GM15510 (cell line): ENCODE data around the gene KASH5.
A peak's percentile ranks its signal among the peaks of the same experiment; 100 is the strongest.

Experiments
- POLR2A ChIP-seq: IDR thresholded peaks from 3 replicates; pipeline ENCODE4 v1.6.1; 2011; ENCODE audit warnings: borderline replicate concordance; ENCODE audit not compliant: insufficient read length; ENCODE audit errors: extremely low read depth

KASH5 gene

DNA sequence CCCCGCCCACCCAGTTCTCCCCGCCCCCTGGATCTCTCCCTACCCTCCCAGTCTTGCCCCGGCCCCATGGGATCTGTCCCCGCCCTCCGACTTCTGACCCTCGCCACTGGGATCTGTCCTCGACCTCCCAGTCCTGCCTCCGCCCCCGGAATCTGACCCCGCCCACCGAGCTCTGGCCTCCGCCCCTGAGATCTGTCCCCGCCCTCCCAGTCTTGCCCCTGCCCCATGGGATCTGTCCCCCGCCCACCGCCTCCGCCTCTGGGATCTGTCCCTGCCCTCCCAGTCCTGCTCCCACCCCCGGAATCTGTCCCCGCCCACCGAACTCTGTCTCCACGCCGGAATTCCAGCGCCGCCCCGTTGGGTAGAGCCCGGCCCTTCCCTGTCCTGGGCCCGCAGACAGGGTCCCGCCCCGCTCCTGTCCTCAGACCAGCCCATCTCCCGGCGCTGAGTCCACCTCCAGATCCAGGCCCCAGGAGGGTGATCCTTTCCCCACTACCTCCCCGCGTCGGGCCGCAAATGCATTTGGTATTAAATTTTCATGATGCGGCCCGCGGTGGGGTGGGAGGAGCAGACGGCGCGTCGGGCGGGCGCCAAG, 54.8 kb downstream of the KASH5 start:
- TF ChIP-seq POLR2A = no peak

GRCh38 chr19:49443366-49444099, 55.5 kb downstream of the KASH5 start:
- TF ChIP-seq POLR2A = no peak

DNA sequence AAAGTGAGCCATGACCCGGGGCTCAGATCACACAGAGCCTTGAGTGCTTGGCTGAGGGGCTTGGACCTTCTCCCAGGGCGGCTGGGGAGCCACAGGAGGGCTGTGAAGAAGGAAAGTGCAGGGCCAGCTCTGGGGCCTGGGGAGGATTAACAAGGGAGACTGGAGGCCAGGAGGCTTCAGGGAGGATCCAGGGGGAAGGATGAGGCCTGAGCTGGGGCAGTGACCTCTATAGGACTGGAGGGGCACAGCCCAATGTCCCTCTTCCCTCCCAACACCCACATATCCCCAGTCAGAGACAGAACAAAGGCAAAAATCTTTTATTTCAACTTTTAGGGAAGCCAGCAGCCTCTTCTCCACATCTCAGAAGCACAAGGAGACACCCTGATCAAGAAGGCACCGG, 57.9 kb downstream of the KASH5 start:
- TF ChIP-seq POLR2A = no peak

GRCh38 chr19:49447485-49448431, 59.7 kb downstream of the KASH5 start:
- TF ChIP-seq POLR2A = no peak

GRCh38 chr19:49448432-49448786, 60.4 kb downstream of the KASH5 start:
- TF ChIP-seq POLR2A = no peak

DNA sequence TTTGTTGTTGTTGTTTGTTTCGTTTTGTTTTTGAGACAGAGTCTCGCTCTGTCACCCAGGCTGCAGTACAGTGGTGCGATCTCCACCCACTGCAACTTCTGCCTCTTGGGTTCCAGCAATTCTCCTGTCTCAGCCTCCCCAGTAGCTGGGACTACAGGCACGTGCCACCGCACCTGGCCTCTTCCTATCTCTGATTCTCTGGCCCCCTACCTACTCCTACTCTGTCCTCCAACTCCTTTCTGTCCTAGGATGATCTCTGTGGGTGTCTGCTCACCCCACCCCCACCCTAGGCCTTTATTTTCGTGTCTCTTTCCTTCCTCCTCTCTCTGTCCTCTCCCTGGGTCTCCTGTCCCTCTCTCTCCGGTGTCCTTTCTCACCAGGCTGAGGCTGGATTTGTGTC, 62.4 kb downstream of the KASH5 start:
- TF ChIP-seq POLR2A = no peak

DNA sequence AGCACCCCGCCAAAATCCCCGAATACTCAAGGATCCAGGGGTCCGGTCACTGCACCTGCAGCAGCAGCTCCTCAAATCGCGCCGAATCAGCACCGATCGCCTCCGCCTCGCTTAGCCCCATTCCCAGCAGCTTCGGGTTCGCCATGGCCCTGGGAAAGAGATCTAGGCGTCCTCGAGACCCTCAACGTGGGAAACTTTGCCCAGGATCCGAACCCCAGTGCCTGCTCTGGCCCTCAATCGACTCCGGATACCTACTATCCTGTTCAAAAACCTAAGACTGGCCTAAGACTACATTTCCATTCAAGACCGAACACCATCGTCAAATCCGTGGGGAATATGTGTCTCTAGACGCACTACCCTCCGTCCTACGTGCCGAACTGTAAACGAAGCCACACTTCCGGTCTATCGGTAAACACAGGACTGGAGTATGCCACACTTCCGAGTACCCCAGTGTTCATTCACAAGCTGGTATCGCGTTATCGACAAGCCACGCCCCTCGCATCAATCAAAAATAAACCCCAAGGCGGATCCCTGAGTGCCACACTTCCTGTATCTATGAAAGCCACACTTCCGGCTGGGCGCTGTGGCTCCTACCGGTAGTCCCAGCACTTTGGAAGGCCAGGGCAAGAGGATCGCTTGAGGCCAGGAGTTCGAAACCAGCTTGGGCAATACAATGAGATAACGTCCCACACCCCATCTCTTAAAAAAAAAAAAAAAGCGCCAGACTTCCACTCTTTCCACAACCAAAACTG, 63.6 kb downstream of the KASH5 start, which contains the start of gene PIH1D1:
Gene PIH1D1 (minus strand): TSS at position 385 of the 752 bp plus-strand sequence. CDS start 240 bp downstream, at position 145.
- peak; percentile 69 for TF ChIP-seq POLR2A

- TF ChIP-seq POLR2A = peak; percentile 91
Measured at GRCh38 chr19:49453013-49453756, 65.1 kb downstream of the KASH5 start, which contains the start of gene ALDH16A1. TSS of gene ALDH16A1 (plus strand) at chr19:49453225. CDS start at chr19:49453332, 107 bp downstream.

DNA sequence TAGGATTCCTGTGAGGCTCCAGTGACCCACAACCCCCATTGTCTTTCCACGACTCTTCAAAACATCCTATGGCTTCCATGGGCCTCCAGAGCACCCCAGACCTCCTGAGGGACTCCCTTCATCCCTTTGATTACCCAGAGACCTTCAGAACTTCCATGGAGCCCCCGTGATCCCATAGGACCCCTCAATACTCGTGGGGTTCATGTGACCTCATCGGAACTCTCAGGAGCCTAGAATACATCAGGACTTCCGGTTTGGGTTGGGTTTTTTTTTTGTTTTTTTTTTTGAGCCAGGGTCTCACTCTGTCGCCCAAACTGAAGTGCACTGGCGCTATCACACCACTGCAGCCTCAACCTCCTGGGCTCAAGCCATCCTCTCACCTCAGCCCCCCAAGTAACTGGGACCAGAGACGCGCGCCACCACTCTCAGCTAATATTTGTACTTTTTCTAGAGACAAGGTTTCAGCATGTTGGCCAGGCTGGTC, 65.8 kb downstream of the KASH5 start:
- no peak for TF ChIP-seq POLR2A

DNA sequence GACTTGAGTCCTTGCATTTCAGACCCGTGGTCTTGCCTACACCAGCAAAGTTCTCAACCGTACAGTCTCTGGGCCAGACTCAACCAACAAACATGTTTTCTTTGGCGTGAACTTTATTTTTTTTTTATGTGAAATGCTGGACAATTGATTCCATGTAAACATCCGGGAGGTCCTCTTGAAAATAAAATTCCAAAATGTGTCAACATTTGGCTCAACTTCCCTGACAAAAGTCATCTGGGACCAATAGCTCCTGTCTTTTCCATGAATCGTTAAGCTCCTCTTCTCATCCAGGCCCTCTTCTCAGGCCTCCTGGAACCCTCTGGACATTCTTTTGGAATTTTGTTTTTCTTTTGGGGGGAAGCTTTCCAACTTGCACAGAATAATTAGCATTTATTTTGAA, 67.7 kb downstream of the KASH5 start:
- no peak for TF ChIP-seq POLR2A

- TF ChIP-seq POLR2A = no peak
Measured at GRCh38 chr19:49456326-49456725, 68.3 kb downstream of the KASH5 start.

DNA sequence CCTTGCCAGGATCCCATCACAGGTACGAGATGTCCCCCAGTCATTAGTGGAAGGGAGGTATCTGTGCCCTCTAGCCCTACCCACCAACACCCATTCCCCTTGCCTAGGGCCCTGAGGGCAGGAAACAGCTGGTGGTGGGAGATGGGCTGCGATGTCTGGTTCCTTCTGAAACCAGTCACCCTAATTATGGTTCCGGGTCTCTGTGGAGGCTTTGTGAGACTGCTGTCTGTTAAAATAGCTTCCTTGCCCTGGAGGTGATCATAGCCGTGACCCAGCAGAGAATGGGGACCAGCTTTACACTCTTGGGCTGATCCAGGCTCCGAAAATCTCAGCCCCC, 70.5 kb downstream of the KASH5 start:
- no peak for TF ChIP-seq POLR2A

DNA sequence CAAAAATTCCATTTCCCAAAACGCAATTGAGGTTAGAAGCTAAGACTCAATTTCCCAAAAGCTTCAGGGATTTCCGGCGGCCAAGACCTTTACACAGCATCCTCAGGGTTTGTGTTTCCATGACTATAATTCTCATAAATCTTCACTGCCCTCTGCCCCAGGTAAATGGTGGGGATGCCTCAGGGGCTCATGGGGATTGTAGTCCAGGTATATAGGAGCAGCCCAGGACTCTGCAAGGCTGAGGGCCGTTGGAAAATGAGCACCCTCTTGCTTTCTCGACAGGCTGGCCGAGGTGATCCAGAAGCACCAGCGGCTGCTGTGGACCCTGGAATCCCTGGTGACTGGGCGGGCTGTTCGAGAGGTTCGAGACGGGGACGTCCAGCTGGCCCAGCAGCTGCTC, 71.3 kb downstream of the KASH5 start:
- no peak for TF ChIP-seq POLR2A

DNA sequence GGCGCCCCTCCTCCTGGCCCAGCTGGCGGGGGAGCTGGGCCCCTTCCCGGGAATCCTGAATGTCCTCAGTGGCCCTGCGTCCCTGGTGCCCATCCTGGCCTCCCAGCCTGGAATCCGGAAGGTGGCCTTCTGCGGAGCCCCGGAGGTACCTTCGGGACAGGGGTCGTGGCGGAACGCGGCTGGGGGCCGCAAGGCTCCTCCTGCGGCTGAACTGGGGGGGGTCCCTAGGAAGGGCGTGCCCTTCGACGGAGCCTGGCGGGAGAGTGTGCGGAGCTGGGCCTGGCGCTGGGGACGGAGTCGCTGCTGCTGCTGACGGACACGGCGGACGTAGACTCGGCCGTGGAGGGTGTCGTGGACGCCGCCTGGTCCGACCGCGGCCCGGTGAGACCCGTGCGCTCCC, 73.6 kb downstream of the KASH5 start:
- no peak for TF ChIP-seq POLR2A
